ENCODE results near the gene STXBP5.

STXBP5 gene

GRCh38 chr6:147177286-147177685 is 26.9 kb upstream of the STXBP5 start (continued):
- TF ChIP-seq ZSCAN4 (tag by site-specific recombination; IDR thresholded peaks at IDR 0.05) (no peak), ZBTB49 (tag by site-specific recombination; IDR thresholded peaks at IDR 0.05; ENCODE audit: low read depth) (no peak), ZNF596 (tag by site-specific recombination; IDR thresholded peaks at IDR 0.05) (no peak)

- Histone ChIP-seq H3K36me3 (ENCODE audit: control insufficient read depth in 2 of 2, insufficient read depth in 1 of 2, low read length in 2 of 2) (no peaks in the 10 kb centered on the region), H3K4me1 (ENCODE audit: control insufficient read depth, insufficient read depth, low read length) (no peaks in the 10 kb centered on the region), H3K27ac (ENCODE audit: extremely low read depth, low read depth, low read length) (no peak overlapping the region), H3K9me3 (ENCODE audit: control insufficient read depth, insufficient read depth, low read depth, low read length) (no peaks in the 10 kb centered on the region), H3K4me3 (ENCODE audit: low read depth, low read length) (no peak overlapping the region)
- ChIA-PET POLR2A (no interaction called here), CTCF (interaction anchor here (0.6 to 1.0 kb wide), 3 partner anchors 22 to 1317 kb away, joined by 3 read pairs; no protein-coding TSS in a partner anchor)
- TF ChIP-seq ZNF24 (tag by site-specific recombination; IDR thresholded peaks at IDR 0.05) (no peak), MYNN (tag by site-specific recombination; IDR thresholded peaks at IDR 0.05; ENCODE audit: borderline replicate concordance) (no peak), ZNF274 (IDR thresholded peaks at IDR 0.05; ENCODE audit: low read length) (no peak), ZNF274 (tag by site-specific recombination; IDR thresholded peaks at IDR 0.05; ENCODE audit: borderline replicate concordance) (no peak), ZBTB21 (tag by site-specific recombination; IDR thresholded peaks at IDR 0.05) (no peak), YY1 (tag by site-specific recombination; IDR thresholded peaks at IDR 0.05) (no peak), ZNF692 (tag by site-specific recombination; IDR thresholded peaks at IDR 0.05) (no peak), ZNF398 (tag by site-specific recombination; IDR thresholded peaks at IDR 0.05) (no peak), ZNF513 (tag by site-specific recombination; IDR thresholded peaks at IDR 0.05) (no peak), ZNF776 (tag by site-specific recombination; IDR thresholded peaks at IDR 0.05; ENCODE audit: borderline replicate concordance) (no peak), ZFHX2 (tag by site-specific recombination; conservative IDR thresholded peaks at IDR 0.05) (no peak), ZNF549 (tag by site-specific recombination; IDR thresholded peaks at IDR 0.05) (no peak), HOXA7 (CRISPR knock-in tag; IDR thresholded peaks at IDR 0.05; ENCODE audit: borderline replicate concordance) (no peak), KLF10 (tag by site-specific recombination; IDR thresholded peaks at IDR 0.05) (no peak), ZNF211 (tag by site-specific recombination; IDR thresholded peaks at IDR 0.05; ENCODE audit: low read depth) (no peak)
Observed at GRCh38 chr6:147178355-147178754, 25.9 kb upstream of the STXBP5 start.

Measured in HEK293 (cell line).